Uterus (tissue), 2 donors: Measurements from ENCODE around the gene OSBPL2.

Experiments
- POLR2A ChIP-seq, 2 donors: fragments of 450-650 bp; IDR thresholded peaks; one replicate each; pipeline ENCODE4 v1.6.1; 2016; ENCODE audit warnings: antibody characterized with exemption in 2 of 2, mild to moderate bottlenecking in 1 of 2, moderate library complexity in 1 of 2
- TF ChIP-seq, protein P1 (sequence below), 4 experiments: fragments of 200-600 bp in 2 of 4; fragments of 450-650 bp in 2 of 4; sonication (generic) in 2 of 4; IDR thresholded peaks; one replicate each; pipeline ENCODE4 v1.5.1; 2016 to 2019; ENCODE audit warnings: antibody characterized with exemption in 4 of 4, mild to moderate bottlenecking in 2 of 4, moderate library complexity in 1 of 4

DNA sequence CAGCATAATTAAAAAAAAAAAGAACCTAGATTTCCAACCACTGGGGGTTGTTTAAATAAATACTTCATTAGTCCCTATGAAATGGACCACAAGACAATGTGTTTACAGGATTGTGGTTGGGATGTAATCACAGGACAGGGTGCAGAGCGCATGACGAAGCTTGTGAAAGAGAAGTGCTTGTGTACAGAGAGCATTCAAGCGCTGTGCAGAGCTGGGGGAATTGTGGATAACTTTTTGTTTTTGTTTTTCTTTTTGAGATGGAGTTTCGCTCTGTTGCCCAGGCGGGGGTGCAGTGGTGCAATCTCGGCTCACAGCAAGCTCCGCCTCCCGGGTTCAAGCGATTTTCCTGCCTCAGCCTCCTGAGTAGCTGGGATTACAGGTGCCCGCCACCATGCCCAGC, 106.5 kb downstream of the OSBPL2 start:
- TF ChIP-seq, protein P1, sequence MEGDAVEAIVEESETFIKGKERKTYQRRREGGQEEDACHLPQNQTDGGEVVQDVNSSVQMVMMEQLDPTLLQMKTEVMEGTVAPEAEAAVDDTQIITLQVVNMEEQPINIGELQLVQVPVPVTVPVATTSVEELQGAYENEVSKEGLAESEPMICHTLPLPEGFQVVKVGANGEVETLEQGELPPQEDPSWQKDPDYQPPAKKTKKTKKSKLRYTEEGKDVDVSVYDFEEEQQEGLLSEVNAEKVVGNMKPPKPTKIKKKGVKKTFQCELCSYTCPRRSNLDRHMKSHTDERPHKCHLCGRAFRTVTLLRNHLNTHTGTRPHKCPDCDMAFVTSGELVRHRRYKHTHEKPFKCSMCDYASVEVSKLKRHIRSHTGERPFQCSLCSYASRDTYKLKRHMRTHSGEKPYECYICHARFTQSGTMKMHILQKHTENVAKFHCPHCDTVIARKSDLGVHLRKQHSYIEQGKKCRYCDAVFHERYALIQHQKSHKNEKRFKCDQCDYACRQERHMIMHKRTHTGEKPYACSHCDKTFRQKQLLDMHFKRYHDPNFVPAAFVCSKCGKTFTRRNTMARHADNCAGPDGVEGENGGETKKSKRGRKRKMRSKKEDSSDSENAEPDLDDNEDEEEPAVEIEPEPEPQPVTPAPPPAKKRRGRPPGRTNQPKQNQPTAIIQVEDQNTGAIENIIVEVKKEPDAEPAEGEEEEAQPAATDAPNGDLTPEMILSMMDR (IDR thresholded peaks at IDR 0.05) = no peak
- no peak for TF ChIP-seq POLR2A (IDR thresholded peaks at IDR 0.05)
